Measurements from ENCODE around the gene ITGAV. TPM values are rescaled to one million over a fixed set of nuclear protein-coding genes. Genes with fewer than 3 reads are reported as not detected.

Gene ITGAV
- total RNA-seq, 4 donors from 2014 or later = 27.1 to 60.1 (median 45.1) TPM

- no peaks in the 10 kb centered on the region for H3K27me3 ChIP-seq
- no peak overlapping the region for H3K27ac ChIP-seq
- intact Hi-C loops (cut with DNase I) = no loop called here
- no peak for TF ChIP-seq POLR2A (IDR thresholded peaks at IDR 0.05)
- TF ChIP-seq, protein P1, sequence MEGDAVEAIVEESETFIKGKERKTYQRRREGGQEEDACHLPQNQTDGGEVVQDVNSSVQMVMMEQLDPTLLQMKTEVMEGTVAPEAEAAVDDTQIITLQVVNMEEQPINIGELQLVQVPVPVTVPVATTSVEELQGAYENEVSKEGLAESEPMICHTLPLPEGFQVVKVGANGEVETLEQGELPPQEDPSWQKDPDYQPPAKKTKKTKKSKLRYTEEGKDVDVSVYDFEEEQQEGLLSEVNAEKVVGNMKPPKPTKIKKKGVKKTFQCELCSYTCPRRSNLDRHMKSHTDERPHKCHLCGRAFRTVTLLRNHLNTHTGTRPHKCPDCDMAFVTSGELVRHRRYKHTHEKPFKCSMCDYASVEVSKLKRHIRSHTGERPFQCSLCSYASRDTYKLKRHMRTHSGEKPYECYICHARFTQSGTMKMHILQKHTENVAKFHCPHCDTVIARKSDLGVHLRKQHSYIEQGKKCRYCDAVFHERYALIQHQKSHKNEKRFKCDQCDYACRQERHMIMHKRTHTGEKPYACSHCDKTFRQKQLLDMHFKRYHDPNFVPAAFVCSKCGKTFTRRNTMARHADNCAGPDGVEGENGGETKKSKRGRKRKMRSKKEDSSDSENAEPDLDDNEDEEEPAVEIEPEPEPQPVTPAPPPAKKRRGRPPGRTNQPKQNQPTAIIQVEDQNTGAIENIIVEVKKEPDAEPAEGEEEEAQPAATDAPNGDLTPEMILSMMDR (IDR thresholded peaks at IDR 0.05) = no peak
- peaks cover 0 to 25% (median 16%) of the 10 kb centered on the region in 3 donors for H3K4me1 ChIP-seq
- DNase-seq = no peak
- H3K9me3 ChIP-seq = no peaks in the 10 kb centered on the region
- no peaks in the 10 kb centered on the region for H3K36me3 ChIP-seq
- 0 to 17% methylated on average over 1 of the region's 1 CpG for WGBS, 2 donors
- H3K4me3 ChIP-seq = no peak overlapping the region
Measured at GRCh38 chr2:186546846-186547245, 43.0 kb upstream of the ITGAV start.

GRCh38 chr2:186551323-186552050 lies 38.4 kb upstream of the ITGAV start:
- no peak overlapping the region for H3K27ac ChIP-seq
- no peaks in the 10 kb centered on the region for H3K27me3 ChIP-seq
- no peak overlapping the region for H3K4me3 ChIP-seq
- no peaks in the 10 kb centered on the region for H3K9me3 ChIP-seq
- intact Hi-C loops (cut with DNase I) = no loop called here
- no peaks in the 10 kb centered on the region for H3K4me1 ChIP-seq
- no peak for DNase-seq
- TF ChIP-seq, protein P1 (IDR thresholded peaks at IDR 0.05) = no peak
- TF ChIP-seq POLR2A (IDR thresholded peaks at IDR 0.05) = no peak
- no peaks in the 10 kb centered on the region for H3K36me3 ChIP-seq
- 79 to 84% methylated on average over 8 of the region's 8 CpGs for WGBS, 2 donors

GRCh38 chr2:186554429-186554828 lies 35.4 kb upstream of the ITGAV start:
- 42 to 50% methylated on average over 1 of the region's 1 CpG for WGBS, 2 donors
- no peak for DNase-seq
- Histone ChIP-seq H3K27me3 (no peaks in the 10 kb centered on the region), H3K36me3 (no peaks in the 10 kb centered on the region), H3K27ac (no peak overlapping the region), H3K9me3 (no peaks in the 10 kb centered on the region), H3K4me1 (no peaks in the 10 kb centered on the region), H3K4me3 (no peak overlapping the region)
- intact Hi-C loops (cut with DNase I) = no loop called here
- no peak for TF ChIP-seq POLR2A (IDR thresholded peaks at IDR 0.05)
- TF ChIP-seq, protein P1 (IDR thresholded peaks at IDR 0.05) = no peak

DNA sequence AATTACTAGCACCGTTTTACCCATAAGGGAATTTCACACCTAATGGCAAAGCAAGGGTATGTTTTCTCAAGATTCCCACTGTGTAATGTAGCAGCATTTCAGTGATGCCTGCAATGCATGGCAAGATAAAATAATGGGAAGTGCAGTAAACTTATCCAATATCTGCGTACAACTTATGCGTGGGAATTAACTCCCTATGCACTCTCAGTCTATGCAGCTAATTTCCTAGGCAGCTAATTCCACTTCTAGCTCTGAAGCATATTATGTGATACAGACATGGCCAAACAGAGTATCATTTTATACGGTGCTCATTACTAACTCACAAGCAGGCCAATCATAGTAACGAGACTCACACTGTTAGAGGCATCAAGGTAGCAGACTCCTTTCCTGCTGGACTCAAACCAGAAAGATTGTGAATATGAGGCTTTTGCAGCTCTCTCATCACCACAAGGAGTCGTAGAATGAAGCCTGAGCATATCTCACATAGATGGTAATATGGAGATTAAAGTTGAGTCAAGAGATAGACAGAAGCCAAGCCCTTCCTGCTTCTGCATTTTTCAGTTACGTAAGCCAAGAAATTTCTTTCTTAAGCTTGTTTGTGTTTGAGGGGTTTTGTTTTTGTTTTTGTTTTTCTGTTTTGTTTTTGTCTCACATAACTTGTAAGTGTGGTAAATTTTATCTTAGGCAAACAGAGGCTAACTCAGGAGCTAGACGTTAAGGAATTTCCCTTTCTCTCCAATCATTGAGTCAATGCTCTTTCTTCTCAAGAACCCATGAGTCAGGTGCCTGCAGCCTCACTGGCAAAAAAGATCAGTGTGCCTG lies 34.8 kb upstream of the ITGAV start:
- intact Hi-C loops (cut with DNase I) = no loop called here
- TF ChIP-seq POLR2A (IDR thresholded peaks at IDR 0.05) = no peak
- H3K9me3 ChIP-seq = no peaks in the 10 kb centered on the region
- no peak overlapping the region for H3K27ac ChIP-seq
- H3K4me3 ChIP-seq = no peak overlapping the region
- H3K4me1 ChIP-seq = no peaks in the 10 kb centered on the region
- no peaks in the 10 kb centered on the region for H3K36me3 ChIP-seq
- H3K27me3 ChIP-seq = no peaks in the 10 kb centered on the region
- no peak for DNase-seq
- 75 to 80% methylated on average over 8 of the region's 8 CpGs for WGBS, 2 donors

DNA sequence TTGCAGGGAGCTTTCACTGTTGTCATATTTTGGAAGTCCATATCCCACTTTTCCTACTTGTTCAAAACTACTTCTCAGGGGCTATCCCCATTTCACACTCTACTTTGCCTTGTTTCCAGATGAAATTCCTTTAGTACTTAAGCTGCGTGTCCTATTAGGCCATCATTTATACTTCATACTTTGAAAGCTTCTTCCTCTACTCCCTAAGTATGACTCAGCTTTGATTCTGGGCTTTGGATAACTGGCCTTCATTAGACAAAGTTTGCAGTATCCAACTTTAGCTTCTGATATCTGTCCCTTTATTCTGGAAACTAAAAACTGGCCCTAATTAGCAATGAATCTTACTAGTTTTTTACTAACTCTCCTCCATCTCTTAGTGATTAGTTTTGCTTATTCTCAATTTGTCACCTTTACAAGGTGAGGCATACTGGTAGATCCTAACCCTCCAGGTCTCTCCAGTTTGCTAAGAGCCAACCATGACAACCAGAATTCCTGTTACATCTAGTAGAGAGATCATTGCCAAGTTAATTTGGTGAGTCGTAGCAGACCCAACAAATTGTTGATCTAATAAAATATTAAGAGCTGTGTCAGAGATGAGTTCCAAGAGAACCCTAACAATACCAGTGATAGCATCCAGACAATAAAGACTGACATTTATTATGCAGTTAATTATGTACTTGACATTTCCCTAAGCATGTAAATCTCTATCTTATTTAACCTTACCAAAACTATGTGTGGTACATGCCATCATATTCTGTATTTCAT lies 31.2 kb upstream of the ITGAV start:
- Histone ChIP-seq H3K9me3 (no peaks in the 10 kb centered on the region), H3K27ac (no peak overlapping the region), H3K4me3 (no peak overlapping the region), H3K36me3 (no peaks in the 10 kb centered on the region), H3K4me1 (no peaks in the 10 kb centered on the region), H3K27me3 (no peaks in the 10 kb centered on the region)
- DNase-seq = no peak
- WGBS, 2 donors = 50 to 61% methylated on average over 2 of the region's 2 CpGs
- intact Hi-C loops (cut with DNase I) = no loop called here
- TF ChIP-seq, protein P1 (IDR thresholded peaks at IDR 0.05) = no peak
- TF ChIP-seq POLR2A (IDR thresholded peaks at IDR 0.05) = no peak
